Putamen (tissue), 1 donor: ENCODE measurements around the gene PRPS2.

Experiments used
- DNase-seq: peaks from one replicate; pipeline ENCODE4 v3.0.0-alpha.2; 2016; ENCODE audit warnings: low spot score

Gene PRPS2

DNA sequence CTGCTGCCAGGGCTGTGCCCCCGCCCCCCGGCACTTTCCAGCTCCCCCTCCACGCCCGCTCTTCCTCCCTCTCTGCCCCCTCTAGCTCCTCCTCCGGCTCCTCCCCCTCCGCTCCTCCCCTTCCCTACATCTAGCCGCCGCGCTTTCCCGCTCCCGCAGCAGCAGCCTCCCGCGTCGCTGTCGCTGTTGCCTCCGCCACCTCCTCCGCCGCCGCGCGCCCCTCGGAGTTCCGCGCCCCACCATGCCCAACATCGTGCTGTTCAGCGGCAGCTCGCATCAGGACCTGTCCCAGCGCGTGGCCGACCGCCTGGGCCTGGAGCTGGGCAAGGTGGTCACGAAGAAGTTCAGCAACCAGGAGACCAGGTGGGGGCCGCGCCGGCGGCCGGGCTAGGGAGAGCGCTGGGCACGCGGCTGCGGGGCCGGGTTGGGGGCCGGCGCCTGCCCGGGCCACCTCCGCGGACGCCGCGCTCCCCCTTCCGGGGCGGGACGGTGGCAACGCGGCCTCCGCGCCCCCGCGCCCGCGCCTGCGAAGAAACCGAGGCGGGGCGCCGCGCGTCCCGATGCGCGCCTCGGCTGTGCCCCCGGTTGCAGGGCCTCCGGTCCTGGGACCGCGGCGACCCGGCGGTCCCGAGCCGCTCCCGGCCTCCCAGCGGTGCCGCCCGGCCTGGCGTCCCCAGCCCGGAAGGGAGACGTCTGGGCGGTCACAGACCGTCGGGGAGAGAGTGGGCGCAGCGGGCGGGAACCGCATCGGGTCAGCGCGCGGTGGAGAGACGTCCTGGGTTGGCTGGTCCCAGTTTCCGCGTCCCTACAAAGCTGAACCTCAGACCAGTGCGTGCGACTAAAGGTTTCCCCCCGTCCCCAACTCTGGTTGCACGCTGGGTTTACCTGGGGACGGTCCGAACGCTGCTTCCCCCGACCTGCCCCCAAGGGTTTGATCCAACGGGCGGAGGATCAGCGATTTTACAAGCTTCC, at the start of gene PRPS2:
PRPS2 (plus strand) TSS at position 156 of the 972 bp plus-strand sequence; CDS start at position 242, 86 bp downstream.
- peak; percentile 64 for DNase-seq

DNA sequence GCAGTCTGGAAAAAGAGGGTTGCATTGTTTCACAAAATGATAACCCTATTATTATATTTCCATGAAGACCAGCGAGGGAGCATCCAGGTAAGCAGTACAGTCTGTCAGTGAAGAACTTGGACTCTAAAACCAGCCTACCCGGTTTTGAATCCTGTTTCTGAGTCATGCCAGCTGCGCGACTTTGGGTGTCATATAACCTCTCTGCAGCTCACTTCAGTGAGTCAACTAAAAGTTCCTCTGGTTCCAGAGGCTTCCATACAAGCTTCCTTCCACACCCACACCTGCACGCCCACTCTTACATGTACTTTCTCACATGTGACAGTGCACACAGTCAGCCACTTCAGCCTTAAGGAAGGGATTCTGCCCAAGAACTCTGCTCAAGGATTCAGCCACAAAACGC, 49.8 kb upstream of the PRPS2 start:
- no peak for DNase-seq

DNA sequence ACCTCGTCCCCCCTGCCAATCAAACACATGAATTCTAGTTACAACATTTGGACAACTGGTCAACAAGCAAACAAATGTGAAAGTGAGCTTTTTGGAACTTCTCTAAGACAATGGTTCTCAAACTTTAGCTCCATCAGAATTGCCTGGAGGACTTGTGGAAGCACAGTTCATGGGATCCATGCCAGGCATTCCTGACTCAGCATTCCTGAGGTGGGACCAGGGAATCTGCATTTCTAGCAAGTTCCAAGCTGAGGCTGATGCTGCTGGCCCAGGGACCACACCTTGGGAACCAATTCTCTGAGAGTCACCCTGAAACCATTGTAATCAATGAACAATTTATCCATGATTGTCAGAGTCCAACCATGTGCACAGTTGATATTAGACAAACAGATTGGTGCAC, 43.8 kb upstream of the PRPS2 start:
- DNase-seq = no peak

DNA sequence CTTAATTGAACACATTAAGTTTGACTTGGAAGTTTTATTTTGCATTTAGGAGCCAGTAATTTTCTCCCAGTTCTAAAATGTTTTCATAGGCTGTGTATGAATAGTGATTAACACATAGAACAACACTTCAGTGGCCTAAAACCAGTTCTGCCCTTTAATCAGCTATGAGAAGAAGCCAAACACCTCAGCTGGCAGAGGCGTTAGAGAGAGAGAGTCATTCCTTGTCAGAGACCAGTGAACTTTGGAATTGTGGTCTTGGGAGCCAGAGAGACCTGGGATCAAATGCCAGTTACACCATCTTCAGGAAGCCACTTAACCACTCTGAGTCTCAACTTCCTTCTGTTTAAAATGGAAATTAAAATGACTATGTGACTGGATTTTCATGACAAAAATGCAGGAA, 39.3 kb upstream of the PRPS2 start:
- no peak for DNase-seq

DNA sequence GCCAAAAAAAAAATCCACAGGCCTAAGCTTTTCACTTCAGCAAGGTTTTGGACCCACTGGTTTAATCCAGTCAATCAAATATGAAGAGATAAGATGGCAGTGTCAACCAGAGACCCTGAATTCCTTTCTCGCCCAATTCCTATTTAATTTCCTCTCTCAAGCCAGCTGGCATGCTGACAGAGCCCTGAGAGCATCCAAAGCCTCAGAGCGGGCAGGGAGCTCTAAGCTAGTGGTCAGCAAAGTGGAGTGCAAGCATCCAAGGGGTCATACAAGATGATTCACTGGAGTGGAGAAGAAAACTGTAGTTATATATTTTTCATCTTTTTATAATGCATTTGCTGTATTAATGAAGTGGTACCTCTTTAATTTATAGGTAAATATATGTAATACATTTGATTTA, 37.8 kb upstream of the PRPS2 start:
- no peak for DNase-seq

DNA sequence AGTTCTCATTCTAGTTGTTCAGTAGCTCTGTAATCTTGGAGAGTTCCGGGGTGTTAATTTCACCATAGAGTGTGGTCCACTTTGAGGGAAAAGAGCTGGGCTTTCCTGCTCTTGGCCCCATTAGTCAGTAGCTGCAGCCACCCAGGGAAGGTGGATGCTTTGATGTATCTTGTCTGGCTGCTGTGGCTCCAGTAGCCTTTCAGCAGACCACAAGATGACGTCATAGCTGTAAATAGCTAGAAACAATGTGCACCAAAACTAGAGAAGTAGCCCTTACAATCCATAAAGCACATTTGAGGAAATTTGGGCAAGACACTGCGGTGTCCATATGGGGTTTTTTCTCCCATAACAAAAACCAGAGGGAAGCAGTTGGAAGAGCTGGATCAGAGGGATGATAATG, 32.9 kb upstream of the PRPS2 start:
- no peak for DNase-seq

DNA sequence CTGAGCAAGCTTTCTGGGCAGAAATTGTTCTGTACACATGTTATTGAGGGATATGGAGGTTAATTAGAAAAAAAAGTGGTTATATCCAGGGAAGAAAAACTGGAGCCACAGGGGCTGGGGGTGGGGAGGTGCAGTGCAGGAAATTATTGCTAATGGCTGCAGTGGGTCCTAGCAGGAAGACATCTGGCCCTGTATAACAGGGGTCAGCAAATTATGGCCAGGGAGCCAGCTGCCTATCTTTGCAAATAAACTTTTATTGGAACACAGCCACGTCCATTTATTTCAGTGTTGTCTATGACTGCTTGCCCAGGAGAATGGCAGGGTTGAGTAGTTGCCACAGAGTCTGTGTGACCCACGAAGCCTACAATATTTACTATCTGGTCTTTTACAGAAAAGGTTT, 23.4 kb upstream of the PRPS2 start:
- no peak for DNase-seq

DNA sequence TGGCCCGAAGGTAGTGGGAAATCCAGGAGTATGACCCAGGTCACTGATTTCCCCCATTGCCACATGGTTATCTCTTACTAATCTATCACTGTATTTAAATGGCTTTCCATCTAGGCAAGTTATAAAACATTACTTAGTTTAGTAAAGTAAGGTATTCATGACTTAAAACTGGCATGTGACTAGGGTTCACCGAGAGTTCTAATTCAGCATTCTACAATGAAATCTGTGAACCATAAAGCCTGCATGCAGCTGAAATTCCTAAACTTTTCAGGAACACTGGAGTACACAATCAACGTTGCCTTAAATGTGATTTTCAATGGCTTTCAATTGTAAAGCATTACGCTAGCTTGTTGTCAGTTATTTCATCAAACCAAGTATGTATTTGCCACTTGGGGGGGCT, 22.7 kb upstream of the PRPS2 start:
- DNase-seq = no peak

DNA sequence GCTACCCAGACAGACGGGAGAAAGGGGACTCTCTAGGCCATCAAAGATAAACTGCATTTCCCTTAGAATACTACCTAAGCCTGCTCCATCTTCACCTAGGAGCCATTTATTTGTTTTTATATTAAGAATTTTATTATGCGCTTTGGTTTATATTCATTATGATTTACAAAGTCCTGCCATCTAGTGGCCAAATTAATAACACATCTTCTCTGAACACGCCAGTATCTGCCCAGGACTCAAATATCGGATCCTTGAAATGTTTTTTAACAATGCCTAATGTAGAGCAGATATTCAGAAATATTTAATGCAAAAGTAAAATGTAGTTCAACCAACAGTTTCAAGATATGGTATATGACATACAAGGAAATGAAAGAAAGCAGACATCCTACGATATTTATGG, 20.8 kb upstream of the PRPS2 start:
- DNase-seq = no peak

DNA sequence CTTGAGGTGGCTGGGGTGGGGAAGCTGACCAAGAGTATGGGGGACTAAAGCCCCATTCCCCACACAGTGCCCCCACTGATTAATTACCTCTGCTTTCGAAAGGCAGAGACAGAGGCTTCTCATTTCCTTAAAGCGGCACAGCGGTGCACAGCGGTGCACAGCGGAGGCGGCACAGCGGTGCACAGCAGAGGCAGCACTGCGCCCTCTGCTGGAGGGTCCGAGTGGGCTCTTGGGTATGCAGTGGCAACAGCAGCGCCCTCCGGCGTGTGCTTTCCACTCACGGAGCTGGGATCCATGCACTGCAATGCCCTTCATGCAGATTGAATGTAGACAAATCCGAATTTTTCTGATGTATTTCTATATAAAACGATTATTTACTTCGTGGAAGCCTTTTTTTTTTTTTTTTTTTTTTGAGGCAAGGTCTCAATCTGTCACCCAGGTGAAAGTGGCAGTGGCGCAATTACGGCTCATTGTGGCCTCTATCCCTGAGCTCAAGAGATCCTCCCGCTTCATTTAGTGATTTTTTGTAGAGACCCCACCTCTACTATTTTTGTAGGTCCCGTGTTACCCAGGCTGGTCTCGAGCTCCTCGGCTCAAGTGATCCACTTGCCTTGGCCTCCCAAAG, 19.7 kb upstream of the PRPS2 start:
- DNase-seq = no peak

DNA sequence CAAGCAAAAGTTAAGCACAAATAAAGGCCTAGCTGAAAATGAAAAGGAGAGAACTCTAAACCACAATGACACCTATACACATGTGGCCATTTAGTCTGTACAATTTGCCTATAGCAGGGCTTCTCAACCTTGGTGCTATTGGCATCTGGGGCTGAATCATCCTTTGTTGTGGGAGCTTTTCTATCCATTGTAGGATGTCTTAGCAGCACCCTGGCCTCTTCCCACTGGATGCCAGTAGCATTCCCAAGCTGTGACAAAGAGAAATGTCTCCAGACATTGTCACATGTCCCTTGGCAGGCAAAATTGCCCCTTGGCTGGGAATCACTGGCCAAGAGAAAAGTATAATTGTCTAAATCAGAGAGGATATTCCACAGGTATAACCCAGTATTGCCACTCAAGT, 13.5 kb upstream of the PRPS2 start:
- no peak for DNase-seq

DNA sequence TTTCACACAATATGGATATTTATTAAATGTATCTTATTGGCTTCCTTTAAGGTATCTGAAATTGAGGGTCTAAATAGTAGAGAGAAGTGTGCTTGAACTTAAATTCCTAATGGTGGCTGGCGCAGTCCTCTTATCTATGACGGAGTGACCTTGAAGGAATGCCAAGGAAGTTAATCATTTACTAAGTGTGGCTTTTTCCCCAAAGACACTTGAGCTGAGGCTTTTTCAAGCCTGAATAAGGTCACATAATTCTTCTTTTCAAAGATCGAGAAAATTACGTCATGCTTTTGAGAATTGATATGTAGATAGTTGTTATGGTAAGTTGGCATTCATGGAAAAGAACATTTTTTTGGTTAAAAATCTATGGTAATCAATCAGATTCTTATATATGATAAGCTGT, 11.7 kb upstream of the PRPS2 start:
- no peak for DNase-seq

DNA sequence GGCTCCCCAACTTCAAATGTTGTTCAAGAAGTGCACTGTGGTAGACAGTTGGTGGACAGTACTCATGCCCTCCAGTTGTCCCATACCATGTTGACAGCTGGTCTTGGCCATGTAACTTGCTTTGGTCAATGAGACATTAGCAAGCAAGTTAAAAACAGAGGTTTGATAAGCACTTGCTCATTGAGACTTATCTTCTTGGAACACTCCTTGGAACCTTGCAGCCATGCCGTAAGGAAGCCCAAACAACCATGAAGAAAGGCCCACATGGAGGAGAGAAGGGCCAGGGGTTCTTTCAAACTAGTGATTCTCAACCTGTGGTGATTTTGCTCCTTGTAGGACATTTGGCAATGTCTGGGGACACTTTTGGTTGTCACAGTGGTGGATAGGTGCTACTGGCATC, 2.6 kb upstream of the PRPS2 start:
- no peak for DNase-seq

DNA sequence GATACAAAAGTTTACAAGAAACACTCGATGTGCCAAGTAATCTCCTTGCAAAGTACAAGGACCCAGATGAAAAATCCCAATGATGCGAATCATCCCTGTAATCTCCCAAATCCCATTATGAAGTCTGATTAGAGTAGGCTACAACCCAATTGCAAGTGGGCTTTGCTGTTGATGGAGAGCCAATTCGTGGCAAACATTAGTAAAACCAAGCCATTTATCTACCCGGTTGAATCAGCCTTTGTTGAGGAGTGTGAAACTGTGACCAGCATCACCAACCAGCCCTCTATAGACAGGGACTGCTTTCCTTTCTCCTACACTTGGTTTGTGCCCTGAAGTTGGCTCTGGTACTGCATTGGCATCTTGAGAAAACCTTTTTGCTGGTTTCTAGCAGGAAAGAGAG, 1.2 kb upstream of the PRPS2 start:
- peak; percentile 22 for DNase-seq

DNA sequence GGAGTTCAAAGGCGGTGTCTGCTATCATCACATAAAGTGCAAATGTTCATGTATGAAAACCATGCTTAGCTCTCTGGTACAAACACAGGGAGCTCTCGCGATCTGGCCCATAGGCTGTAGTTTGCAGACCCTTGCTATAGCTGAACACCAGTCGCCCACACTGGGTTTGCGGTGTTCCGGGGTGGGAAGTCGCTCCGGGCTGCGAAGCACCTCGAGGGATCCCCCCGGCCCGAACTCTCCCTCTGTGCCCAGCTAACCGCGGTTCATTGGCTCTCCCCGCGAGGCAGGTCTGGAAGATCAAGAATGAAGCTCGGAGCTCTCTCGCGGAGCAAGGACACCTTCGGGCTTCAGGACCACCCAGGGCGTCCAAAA, 341 bp upstream of the PRPS2 start:
- DNase-seq = no peak

DNA sequence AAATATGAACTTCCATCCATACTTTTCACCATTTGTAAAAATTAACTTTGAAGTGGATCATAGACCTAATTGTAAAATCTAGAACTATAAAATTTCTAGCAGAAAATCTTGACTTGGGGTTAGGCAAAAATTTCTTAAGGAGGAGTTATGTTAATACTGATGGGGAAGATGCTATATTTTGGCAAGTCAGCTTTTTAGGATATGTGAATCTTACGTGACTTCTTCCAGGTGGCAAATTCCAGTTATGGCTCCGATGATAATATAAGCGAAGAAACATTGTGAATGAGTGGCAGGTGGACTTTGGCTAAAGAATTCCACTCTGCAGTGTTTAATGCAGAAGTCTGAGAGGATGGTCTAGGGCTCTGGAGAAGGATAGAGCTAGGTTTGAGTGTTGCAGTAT, 1.5 kb downstream of the PRPS2 start:
- DNase-seq = no peak

DNA sequence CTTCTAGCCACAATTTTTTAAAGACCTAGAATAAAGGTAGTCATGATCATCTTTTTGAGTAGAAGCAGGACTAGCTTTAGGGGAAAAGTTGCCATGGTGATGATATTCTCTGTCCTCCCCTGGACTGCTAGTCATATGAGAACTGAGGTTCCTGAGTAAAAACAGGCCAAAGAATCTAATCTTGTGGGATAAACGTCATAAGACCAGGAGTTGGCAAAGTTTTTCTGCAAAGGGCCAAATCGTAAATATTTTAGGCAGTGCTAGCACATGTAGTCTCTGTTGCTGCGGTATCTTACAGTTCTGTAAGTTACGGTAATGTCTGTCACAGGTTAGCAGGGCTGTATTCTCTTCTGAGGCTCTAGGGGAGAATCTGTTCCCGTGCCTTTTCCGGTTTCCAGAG, 3.4 kb downstream of the PRPS2 start:
- no peak for DNase-seq

DNA sequence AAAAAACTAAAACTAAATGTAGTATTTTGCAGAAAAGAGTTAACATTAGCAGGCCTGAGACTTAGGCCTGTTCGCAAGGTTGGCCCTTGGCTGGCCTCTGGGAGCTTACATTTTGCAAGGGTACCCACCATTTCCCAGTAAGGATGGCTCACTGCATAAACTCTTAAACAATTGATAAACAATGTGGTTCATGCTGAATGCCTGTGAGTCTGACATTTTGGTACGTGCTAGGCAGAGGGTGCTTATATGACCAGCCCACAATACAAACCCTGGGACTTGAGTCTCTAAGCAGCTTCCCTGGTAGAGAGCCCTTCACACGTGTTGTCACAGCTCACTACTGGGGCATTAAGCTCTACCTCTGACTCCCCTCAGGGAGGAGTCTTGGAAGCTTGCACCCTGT, 7.4 kb downstream of the PRPS2 start:
- no peak for DNase-seq

DNA sequence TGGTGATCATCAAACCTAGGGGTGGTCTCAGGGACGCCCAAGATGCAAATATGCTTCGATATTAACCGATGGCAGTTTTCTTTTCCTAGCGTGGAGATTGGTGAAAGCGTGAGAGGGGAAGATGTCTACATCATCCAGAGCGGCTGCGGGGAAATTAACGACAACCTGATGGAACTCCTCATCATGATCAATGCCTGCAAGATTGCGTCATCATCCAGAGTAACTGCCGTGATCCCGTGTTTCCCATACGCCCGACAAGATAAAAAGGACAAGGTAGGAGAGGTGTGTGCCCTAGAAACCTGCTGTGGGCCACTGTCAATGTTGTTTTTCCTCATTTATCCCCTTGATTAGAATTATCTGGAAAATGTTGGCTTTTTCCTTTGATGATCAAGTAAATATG, 7.9 kb downstream of the PRPS2 start:
- DNase-seq = no peak

DNA sequence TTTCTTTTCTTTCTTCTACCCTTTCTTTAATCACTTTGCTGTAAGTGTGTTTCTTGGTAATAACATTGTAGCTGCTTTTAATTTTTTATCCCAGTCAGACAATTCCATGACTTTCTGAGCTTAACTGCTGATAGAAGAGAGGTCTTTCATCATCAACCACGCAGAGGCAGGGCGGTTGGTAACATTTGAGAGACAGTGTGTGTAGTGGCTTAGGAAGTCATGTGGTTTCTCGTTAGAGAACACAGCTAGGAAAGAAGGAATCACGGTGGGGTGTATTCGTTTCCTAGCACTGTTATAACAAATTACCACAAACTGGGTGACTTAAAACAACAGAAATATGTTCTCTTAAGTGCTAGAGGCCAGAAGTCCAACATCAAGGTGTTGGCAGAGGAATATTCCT, 11.5 kb downstream of the PRPS2 start:
- DNase-seq = no peak

DNA sequence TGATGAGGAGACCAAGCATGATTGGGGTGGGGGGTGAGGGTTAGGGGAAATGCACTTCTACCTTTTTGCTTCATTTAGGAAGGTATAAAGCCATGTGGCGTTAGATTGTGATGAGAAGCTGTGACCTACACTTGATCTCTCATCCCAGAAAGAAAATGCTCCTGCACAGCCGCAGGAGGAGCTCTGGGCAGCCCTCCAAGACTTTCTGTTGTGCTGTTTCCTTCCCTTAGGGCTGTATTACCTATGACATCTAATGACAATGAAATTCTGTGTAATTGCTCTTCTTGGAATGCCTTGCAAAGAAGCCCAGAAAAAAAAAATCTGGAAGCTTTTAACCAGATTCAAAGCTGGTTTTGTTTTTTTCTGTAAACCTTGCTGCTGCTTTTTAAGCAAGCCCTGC, 13.4 kb downstream of the PRPS2 start:
- DNase-seq = no peak

DNA sequence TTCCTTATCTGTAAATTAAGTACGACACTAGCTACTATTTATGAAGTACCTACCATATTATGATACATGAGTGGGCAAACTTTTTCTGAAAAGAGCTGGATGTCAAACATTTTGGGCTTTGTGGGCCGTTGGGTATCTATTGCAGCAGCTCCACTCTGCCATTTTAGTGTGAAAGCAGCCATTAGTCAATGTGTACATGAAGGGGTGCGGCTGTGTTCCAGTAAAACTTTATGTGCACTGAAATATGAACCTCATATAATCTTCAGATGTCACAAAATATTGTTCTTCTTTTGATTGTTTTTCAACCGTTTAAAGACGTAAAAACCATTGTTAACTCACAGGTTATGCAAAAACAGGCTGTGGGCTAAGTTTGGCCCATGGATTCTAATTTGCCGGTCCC, 14.1 kb downstream of the PRPS2 start:
- no peak for DNase-seq

DNA sequence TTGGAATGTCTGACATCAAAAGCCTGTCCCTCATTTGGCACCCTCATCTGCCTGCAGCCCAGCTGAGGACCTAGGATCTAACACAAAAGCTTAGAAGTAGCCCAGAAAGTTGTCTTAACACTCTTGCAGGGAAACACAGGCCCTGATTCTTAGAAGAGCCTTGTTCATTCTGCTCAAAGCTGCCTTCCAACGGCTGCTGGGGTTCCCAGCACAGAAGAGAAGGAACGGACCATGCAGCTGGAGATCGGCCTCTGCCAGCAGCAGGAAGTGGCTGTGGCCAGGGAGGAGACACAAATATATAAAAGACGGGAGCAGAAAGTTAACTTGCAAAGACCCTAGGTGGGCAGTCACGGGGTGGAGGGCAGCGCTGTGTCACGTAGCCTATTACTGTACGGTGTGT, 20.4 kb downstream of the PRPS2 start:
- DNase-seq = no peak

DNA sequence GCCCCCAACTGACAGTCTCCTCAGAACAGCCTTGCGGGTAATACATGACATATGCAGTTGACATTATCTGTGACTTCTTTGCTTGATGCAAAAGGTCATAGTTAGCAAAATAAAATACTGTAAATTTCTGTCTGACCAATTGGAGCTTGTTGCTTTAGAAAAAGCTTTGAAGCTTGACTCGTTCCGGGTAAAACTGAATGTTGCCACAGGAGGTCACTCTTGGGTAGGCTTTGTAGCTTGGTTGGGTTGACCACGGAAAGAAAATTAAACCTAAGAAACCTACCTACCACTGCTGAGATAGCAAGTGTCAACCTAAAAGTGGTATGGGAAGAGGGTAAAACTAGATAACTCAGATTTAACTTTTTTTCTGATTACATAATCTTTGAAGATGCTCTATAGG, 23.2 kb downstream of the PRPS2 start:
- DNase-seq = peak; percentile 18
